GM18870 (cell line): ENCODE results near the gene TDRD9.

Experiments used
- ATAC-seq: cut with Tn5 transposase; IDR thresholded peaks from one replicate; pipeline ENCODE4 v1.9.1; 2021; ENCODE audit warnings: moderate library complexity; ENCODE audit not compliant: unreplicated experiment

TDRD9 gene

DNA sequence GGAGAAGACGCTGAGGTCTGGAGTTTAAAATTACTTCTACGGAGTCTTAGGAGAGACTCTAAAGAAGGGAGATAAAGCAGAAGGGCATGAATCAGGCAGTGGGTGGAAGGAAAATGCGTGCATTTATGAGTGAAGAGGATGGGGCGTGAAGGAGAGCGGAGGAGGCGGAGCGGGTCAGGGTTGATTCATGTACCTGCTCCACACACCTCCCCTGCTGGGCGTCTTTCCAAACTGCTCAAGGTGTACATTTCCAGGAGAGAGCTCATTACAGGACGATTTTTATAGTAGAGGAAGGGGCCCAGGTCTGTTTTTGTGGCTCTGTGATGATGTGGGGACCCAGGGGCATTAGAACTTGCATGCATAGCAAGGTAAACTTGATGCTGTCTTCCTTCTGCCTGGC is 92.2 kb downstream of the TDRD9 start:
- no peak for ATAC-seq

DNA sequence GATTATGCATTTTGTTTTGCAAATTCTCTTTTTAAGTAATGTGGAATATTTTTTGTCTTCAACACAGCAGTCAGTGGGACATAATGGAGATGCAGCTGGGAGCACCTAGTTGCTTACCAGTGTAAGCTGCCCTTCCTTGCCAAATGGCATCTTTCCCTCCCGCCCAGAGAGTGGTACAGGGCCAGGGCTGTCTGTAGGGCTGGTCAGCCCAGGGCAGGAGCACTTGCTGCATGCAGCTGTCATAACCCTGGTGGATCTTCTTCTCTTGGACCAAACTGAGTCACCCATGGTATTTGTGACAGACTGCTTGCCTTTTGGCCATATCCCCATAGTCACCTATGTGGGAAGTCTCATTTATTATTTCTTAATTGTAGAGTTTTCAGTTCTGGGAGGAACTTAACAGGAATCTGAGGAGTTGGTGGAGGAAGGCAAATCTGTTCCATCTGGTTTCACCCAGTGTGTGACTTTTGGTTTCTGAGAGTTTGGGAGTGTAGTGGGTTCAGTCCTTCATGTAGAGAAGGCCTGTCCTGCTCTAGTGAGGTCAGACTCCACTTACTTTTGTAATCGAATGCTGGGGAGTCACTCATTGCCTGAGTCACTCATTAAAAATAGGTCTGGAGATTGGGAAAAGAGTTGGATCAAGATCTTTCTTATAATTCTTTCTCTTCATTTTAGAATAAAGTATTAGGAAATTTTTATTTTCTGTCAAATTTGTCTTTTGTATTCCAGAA is 95.2 kb downstream of the TDRD9 start:
- no peak for ATAC-seq

DNA sequence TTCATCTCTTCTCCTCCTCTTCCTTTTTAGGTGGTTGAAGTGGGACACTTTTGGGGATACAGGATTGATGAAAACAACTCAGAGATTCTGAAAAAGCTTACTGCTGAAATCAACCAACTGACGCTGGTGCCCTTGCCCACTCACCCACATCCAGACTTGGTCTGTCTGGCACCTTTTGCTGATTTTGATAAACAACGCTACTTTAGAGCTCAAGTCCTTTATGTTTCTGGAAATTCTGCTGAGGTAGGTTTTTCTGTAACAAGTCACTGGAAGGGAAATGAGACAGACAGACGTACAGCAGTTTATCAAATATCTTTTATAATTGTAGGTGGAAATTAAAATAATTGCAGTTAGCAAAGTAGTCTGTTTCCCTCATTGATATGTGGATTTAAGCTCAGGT is 97.3 kb downstream of the TDRD9 start:
- ATAC-seq = no peak

GRCh38 chr14:104026024-104026423 is 97.8 kb downstream of the TDRD9 start:
- no peak for ATAC-seq

- ATAC-seq = no peak
These were observed 102.7 kb downstream of the TDRD9 start for GRCh38 chr14:104030958-104031357.

DNA sequence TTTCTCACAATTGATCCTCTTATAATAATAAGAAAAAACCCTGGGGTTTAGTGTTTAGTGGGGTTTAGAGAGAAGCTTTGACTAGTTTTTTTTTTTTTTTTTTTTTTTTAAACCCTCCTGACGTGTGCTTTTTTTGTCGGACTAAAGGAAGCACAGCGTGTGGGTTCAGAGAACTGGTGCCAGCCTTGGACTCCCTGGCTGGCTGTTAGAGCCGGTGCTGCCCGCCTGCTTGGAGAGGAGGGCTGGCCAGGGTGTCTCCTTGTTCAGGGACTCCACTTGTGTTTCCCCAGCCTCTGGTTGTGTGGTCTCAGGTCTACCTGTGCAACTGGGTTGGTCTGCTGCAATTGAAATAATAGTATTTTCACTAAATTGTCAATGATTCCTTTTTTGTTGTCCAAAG is 103.1 kb downstream of the TDRD9 start:
- no peak for ATAC-seq

GRCh38 chr14:104034976-104035699 is 106.9 kb downstream of the TDRD9 start:
- ATAC-seq = no peak

DNA sequence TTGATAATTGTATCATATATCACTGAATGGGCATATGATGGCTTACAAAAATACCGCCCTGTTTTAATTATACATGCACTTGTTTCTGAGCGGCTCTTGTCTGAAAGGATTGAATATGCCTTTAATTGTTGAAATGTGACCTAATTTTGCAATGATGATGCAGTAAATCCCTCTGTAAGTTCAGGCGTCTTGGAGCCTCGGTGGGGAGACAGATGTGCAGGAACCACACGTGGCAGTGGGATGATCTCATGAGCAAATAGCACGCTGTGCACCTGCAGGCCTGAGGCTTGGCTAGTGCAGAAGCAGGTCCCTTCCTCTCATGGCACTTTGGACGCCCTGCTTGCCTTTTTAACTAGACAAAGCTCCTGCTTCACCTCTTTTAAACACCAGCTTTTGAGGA is 108.0 kb downstream of the TDRD9 start:
- ATAC-seq = no peak

- no peak for ATAC-seq
These were observed 108.8 kb downstream of the TDRD9 start for GRCh38 chr14:104037074-104037473.

GRCh38 chr14:104037903-104038302 is 109.6 kb downstream of the TDRD9 start:
- no peak for ATAC-seq

DNA sequence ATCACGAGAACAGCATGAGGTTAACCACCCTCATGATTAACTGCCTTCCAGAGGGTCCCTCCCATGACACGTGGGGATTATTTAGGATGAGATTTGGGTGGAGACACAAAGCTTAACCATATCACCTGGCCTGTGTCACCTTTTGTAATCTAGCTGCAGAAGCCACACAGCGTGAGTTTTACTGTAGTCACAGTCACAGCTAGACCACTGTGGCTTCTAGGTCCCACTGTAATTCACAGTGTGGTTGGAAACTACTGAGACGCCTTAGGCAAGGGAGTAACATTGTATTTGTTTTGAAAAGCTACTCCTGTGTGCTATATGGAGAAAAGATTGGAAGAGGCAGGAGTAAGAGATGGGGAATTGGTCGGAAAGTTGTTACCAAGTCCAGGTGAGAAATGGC is 111.0 kb downstream of the TDRD9 start:
- ATAC-seq = no peak

DNA sequence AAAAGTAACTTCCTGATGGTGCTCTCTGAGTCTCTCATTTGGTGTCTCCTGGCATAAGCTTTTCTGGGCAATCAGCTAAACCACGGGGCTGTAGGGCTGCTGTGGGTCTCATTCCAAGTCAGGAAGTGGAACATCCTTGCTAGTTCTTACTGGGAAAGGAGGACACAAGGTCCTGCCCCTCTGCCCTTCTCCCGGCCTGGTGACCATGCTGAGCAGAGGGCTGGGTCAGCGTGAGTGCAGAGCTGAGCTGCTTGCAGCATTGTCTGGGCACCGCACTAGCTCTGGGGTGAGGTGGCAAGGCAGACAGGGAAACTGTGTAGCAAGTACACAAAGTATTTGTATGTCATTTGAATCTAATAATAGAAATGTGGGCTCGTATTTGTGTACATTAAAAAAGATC is 112.3 kb downstream of the TDRD9 start:
- no peak for ATAC-seq

DNA sequence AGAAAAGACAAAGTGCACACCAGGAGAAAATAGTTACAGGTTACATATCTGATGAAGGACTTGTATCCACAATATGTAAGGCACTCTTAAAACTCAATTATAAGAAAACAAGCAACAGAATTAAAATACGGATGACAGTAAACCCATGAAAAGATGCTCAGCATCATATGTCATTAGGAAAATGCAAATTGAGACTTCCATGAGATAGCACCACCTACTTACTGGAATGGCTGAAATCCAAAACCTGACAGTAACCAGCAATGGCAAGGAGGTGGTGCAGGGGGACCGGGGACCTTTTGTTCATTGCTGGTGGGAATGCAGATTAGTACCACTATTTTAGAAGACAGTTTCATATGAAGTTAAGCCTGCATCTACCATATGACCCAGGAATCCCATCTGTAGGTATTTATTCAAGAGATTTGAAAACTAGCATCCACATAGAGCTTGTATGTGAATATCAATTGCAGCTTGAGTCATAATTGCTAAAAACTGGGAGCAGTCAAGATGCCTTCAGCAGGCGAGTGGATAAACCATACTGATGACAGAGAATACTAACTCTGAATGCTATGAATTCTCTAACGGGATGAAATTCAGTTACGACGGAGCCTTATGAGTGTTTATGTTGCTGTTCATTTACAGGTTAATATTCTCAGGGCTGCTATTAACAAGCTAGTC is 113.3 kb downstream of the TDRD9 start:
- ATAC-seq = no peak

- ATAC-seq = no peak
These were observed 115.8 kb downstream of the TDRD9 start for GRCh38 chr14:104044016-104044415.

DNA sequence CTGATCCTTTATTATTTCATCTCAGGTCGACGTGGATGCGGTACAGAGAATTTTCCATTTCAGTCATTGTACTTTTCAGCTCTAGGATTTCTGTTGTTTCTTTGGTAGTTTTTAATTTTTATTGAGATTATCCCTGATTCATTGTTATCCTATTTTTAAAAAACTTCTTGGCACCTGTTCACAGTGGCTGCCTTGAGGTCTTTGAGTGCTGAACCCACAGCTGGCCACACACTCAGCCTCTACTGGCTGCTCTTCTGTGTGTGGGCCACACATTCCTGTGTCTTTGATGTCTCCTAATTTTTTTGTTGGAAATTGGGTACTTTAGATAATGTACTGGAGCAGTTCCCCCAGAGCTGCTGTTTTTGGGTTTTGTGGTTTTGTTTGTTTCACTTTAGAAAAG is 119.5 kb downstream of the TDRD9 start:
- ATAC-seq = no peak

DNA sequence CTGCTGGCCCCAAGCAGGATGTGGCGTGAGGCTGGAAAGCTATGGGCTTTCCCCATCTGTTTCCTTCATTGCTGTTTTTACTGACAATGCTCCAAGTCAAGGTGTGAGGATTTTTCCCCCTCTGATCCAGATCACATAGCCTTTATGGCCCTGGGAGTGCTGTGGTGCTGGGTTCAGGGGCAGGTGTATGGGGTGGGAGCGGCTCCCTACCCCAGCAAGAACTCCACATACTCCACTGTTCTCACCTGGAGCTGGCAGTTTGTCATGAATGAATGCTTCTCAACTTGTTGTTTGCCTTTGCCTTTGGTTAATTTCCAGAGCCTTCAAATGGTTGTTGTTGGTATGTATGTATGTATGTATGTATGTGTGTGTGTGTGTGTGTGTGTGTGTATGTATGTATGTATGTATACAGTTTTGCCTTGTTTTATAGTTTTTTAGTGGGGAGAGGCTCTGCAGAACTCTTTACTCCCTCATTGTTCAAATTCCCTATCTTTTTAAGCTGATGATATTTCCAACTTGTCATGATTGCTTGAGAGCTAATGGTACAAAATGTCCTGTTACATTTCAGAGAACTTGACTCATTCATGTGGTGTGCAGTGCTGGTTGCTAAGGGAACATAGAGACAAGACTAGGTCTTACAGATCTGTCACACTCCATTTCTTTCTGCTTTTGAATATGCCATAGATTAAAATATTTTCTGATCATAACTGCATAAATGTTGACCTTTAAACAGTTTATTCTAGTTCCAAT is 120.7 kb downstream of the TDRD9 start:
- ATAC-seq = no peak

DNA sequence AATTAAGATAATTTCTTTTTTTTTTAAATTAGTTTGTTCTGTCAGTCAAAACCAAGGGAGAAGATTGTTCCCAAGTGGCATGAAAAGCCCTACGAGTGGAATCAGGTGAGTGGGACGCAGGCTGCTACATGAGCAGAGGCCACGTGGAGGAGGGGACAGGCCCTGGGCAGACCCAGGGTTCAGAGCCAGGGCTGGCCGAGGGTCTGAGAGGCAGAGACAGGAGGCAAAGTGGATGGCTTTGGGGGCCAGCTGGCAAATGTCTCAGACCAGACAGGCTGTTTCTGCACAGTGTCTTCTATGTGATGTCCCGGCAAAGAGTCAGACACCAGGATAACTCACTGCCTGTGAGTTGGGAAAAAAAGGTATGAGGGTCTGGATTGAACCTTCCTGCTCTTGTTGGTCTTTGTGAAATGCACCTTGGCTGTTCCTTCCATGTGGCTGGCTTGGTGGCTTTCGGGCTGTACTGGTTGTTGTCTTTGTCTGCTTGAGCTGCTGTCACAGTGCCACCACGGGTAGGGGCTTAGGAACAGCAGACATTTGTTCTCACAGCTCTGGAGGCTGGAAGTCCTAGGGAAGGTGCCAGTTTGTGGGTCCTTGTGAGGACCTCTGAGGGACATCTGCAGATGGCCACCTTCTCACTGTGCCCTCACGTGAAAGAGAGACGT is 121.5 kb downstream of the TDRD9 start:
- ATAC-seq = no peak

DNA sequence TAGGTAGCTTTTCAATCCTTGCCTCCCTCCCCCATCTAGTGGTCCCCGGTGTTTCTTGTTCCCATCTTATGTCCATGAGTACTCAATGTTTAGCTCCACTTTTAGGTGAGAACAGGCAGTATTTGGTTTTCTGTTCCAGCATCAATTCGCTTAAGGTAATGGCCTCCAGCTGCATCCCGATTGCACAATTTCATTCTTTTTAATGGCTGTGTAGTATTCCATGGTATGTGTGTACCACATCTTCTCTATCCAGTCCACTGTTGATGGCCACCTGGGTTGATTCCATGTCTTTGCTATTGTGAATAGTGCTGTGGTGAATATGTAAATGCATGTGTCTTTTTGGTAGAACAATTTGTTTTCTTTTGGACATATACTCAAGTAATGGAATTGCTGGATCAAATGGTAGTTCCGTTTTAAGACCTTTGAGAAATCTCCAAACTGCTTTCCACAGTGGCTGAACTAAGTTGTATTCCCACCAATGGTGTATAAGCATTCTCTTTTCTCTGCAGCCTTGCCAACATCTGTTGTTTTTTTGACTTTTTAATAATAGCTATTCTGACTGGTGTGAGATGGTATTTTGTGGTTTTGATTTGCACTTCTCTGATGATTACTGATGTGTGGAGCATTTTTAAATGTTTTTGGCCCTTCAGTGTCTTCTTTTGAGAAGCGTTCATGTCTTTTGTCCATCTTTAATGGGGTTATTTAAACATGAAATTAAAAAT is 123.0 kb downstream of the TDRD9 start:
- ATAC-seq = no peak

GRCh38 chr14:104054222-104054905 is 126.1 kb downstream of the TDRD9 start:
- ATAC-seq = no peak

DNA sequence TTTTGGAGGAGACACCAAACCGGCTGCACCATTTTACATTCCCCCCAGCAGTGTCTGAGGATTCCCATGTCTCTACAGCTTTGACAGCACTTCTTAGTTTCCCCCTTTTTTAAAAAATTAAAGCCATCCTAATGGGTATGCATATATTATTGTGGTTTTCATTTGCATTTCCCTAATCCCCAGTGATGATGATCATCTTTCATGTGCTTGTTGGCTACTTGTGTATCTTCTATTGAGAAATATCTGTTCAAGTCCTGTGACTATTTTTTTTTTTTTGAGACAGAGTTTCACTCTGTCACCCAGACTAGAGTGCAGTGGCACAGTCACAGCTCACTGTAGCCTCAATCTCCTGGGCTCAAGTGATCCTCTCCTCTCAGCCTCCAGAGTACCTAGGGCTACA is 134.0 kb downstream of the TDRD9 start:
- ATAC-seq = no peak
